ENCODE results near the gene IL25. TPM values are rescaled to one million over a fixed set of nuclear protein-coding genes. Genes with fewer than 3 reads are reported as not detected.

Gene IL25
- total RNA-seq, 1 donor from 2014 or later: not detected

- DNase-seq: no peak
Observed at GRCh38 chr14:23353433-23353780, 19.2 kb upstream of the IL25 start.

GRCh38 chr14:23354990-23355389 is 17.6 kb upstream of the IL25 start:
- no peak for DNase-seq

GRCh38 chr14:23355871-23356435 is 16.7 kb upstream of the IL25 start:
- no peak for DNase-seq

- DNase-seq: no peak
Observed at GRCh38 chr14:23356662-23357061, 15.9 kb upstream of the IL25 start.

- DNase-seq: no peak
Observed at GRCh38 chr14:23357261-23357660, 15.3 kb upstream of the IL25 start.

GRCh38 chr14:23358042-23358441 is 14.6 kb upstream of the IL25 start:
- no peak for DNase-seq

GRCh38 chr14:23358553-23359166 is 13.9 kb upstream of the IL25 start:
- DNase-seq: no peak

GRCh38 chr14:23359167-23359626 is 13.4 kb upstream of the IL25 start:
- DNase-seq: no peak

GRCh38 chr14:23359722-23360447 is 12.7 kb upstream of the IL25 start:
- DNase-seq: no peak

- no peak for DNase-seq
Observed at GRCh38 chr14:23360496-23360895, 12.1 kb upstream of the IL25 start.

- DNase-seq: peak; percentile 43
Observed at GRCh38 chr14:23361320-23361719, 11.3 kb upstream of the IL25 start.

- DNase-seq: no peak
Observed at GRCh38 chr14:23361763-23362162, 10.8 kb upstream of the IL25 start.

- no peak for DNase-seq
Observed at GRCh38 chr14:23362200-23362599, 10.4 kb upstream of the IL25 start.

- peak; percentile 84 for DNase-seq
Observed at GRCh38 chr14:23364164-23365035, 8.2 kb upstream of the IL25 start.

- DNase-seq: peak; percentile 71
Observed at GRCh38 chr14:23365036-23365731, 7.4 kb upstream of the IL25 start, which contains the start of gene EFS. Gene EFS (minus strand): TSS chr14:23365172. CDS start chr14:23365025, 147 bp downstream.

- peak; percentile 97 for DNase-seq
Observed at GRCh38 chr14:23365732-23366425, 6.7 kb upstream of the IL25 start.

- DNase-seq: peak; percentile 93
Observed at GRCh38 chr14:23366426-23366921, 6.1 kb upstream of the IL25 start.

GRCh38 chr14:23370221-23370620 is 2.4 kb upstream of the IL25 start:
- DNase-seq: no peak

- DNase-seq: no peak
Observed at GRCh38 chr14:23371865-23372264, 744 bp upstream of the IL25 start.

GRCh38 chr14:23373041-23373440 is 432 bp downstream of the IL25 start:
- DNase-seq: no peak

All from tongue (tissue), 2 donors.